Body of pancreas (tissue), 4 donors: ENCODE results near the gene COL15A1. TPM values are rescaled to one million over a fixed set of nuclear protein-coding genes. Genes with fewer than 3 reads are reported as not detected.

Experiments
- ATAC-seq: fragments of 150-250 bp; one replicate; pipeline ENCODE4 v1.9.1; 2016
- DNase-seq, 4 donors: peaks; one replicate each; pipeline ENCODE4 v3.0.0-alpha.2; 2019
- H3K27ac ChIP-seq, 4 donors: fragments of 200-600 bp; sonication (generic); 1 replicate in 3 of 4; 2 replicates in 1 of 4; pipeline versions ENCODE4 v1.5.1 to v1.6.1; 2016 to 2019; ENCODE audit warnings: mild to moderate bottlenecking in 1 of 4, mixed read lengths in 1 of 4, moderate library complexity in 1 of 4
- H3K27me3 ChIP-seq, 2 donors: fragments of 200-600 bp; sonication (generic); one replicate each; pipeline ENCODE4 v1.6.0; 2016; ENCODE audit warnings: mild to moderate bottlenecking in 1 of 2
- H3K36me3 ChIP-seq, 2 donors: fragments of 200-600 bp; sonication (generic); replicated peaks in 1 of 2; 2 replicates each; pipeline ENCODE4 v1.5.1; 2016; ENCODE audit warnings: low read depth in 2 of 2; ENCODE audit not compliant: insufficient read depth in 1 of 2
- H3K4me1 ChIP-seq: fragments of 200-600 bp; sonication (generic); one replicate; pipeline ENCODE4 v1.6.0; 2016
- H3K4me3 ChIP-seq, 2 donors: fragments of 200-600 bp; sonication (generic); 1 replicate in 1 of 2; 2 replicates in 1 of 2; pipeline ENCODE4 v1.5.1; 2016 to 2019
- H3K9me3 ChIP-seq, 3 donors: fragments of 200-600 bp; sonication (generic); 1 replicate in 2 of 3; 2 replicates in 1 of 3; pipeline ENCODE4 v1.5.1; 2016
- CTCF ChIP-seq, 7 experiments: fragments of 450-650 bp in 4 of 7; fragments of 200-600 bp in 3 of 7; sonication (generic) in 3 of 7; IDR thresholded peaks; one replicate each; pipeline ENCODE4 v1.5.1; 2016 to 2019; ENCODE audit warnings: antibody characterized with exemption in 7 of 7
- POLR2A ChIP-seq, 3 donors: fragments of 450-650 bp; IDR thresholded peaks; one replicate each; pipeline ENCODE4 v1.6.1; 2016; ENCODE audit warnings: antibody characterized with exemption in 3 of 3, mild to moderate bottlenecking in 2 of 3
- WGBS, 2 donors: methylation state at CpG; one replicate each; pipeline ENCODE4 v1.1.5; 2017; 5-methylcytosine and 5-hydroxymethylcytosine counted together
- intact Hi-C: fragments of 100-400 bp; cut with DNase I; formaldehyde crosslinking; loops from one replicate; pipeline ENCODE4 v1.15.1; 2023
- total RNA-seq, 2 donors: library from RNA; depleted of rRNA; stranded (reverse); fragments of >200 nt; gene quantifications; one replicate each; pipeline ENCODE4 v1.1.0, GENCODE V29; 2016

COL15A1 gene
- total RNA-seq, 2 donors from 2014 or later = 6.7 to 55.4 TPM

- no peak for TF ChIP-seq CTCF (IDR thresholded peaks at IDR 0.05)
- no peak for TF ChIP-seq POLR2A (IDR thresholded peaks at IDR 0.05)
- no peak for DNase-seq
- no peaks in the 10 kb centered on the region for H3K27me3 ChIP-seq
- WGBS, 2 donors = 50 to 77% methylated on average over 2 to 3 of the region's 3 CpGs
- no peaks in the 10 kb centered on the region for H3K36me3 ChIP-seq
- H3K9me3 ChIP-seq = no peaks in the 10 kb centered on the region
- H3K4me3 ChIP-seq = no peak overlapping the region
- no peak for ATAC-seq
- H3K4me1 ChIP-seq = peaks cover 57% of the 10 kb centered on the region
- intact Hi-C loops = no loop called here
- peak overlapping the region in 3 of 4 donors; percentile 31 to 62 (median 51) for H3K27ac ChIP-seq
Observed at GRCh38 chr9:98977813-98978212, 34.1 kb downstream of the COL15A1 start.

- no peak for TF ChIP-seq POLR2A (IDR thresholded peaks at IDR 0.05)
- TF ChIP-seq CTCF (IDR thresholded peaks at IDR 0.05) = no peak
- no peaks in the 10 kb centered on the region for H3K27me3 ChIP-seq
- peaks cover 57% of the 10 kb centered on the region for H3K4me1 ChIP-seq
- intact Hi-C loops = no loop called here
- peak in 2 of 4 donors; percentile 16 to 31 for DNase-seq
- H3K4me3 ChIP-seq = no peak overlapping the region
- 43 to 46% methylated on average over 5 of the region's 5 CpGs for WGBS, 2 donors
- peak overlapping the region in 2 of 4 donors; percentile 51 to 62 for H3K27ac ChIP-seq
- no peaks in the 10 kb centered on the region for H3K36me3 ChIP-seq
- no peaks in the 10 kb centered on the region for H3K9me3 ChIP-seq
- no peak for ATAC-seq
Observed at GRCh38 chr9:98978231-98978681, 34.5 kb downstream of the COL15A1 start.

GRCh38 chr9:98980291-98980690 is 36.6 kb downstream of the COL15A1 start:
- Histone ChIP-seq H3K27me3 (no peaks in the 10 kb centered on the region), H3K4me3 (no peak overlapping the region), H3K27ac (no peak overlapping the region), H3K4me1 (peaks cover 37% of the 10 kb centered on the region), H3K9me3 (no peaks in the 10 kb centered on the region), H3K36me3 (no peaks in the 10 kb centered on the region)
- 84 to 92% methylated on average over 5 of the region's 5 CpGs for WGBS, 2 donors
- intact Hi-C loops = no loop called here
- DNase-seq (no peak), ATAC-seq (no peak)
- TF ChIP-seq POLR2A (IDR thresholded peaks at IDR 0.05) = no peak
- no peak for TF ChIP-seq CTCF (IDR thresholded peaks at IDR 0.05)

GRCh38 chr9:98983295-98984268 is 39.9 kb downstream of the COL15A1 start:
- no peak for DNase-seq
- no peak for TF ChIP-seq POLR2A (IDR thresholded peaks at IDR 0.05)
- no peak for TF ChIP-seq CTCF (IDR thresholded peaks at IDR 0.05)
- ATAC-seq = no peak

More at GRCh38 chr9:98983295-98984268, 39.9 kb downstream of the COL15A1 start:
- no peaks in the 10 kb centered on the region for H3K27me3 ChIP-seq
- H3K4me1 ChIP-seq = peaks cover 4% of the 10 kb centered on the region
- intact Hi-C loops = no loop called here
- H3K4me3 ChIP-seq = no peak overlapping the region
- 84 to 86% methylated on average over 13 to 15 of the region's 15 CpGs for WGBS, 2 donors
- H3K27ac ChIP-seq = no peak overlapping the region
- H3K36me3 ChIP-seq = no peaks in the 10 kb centered on the region
- no peaks in the 10 kb centered on the region for H3K9me3 ChIP-seq
